Stimulated activated memory B cell treated with anti-CD40 and anti-IgM and Interleukin-4, amounts not matched to agents 10 μg/mL and 1 μg/mL and 100 μg/mL, for 72 hours (primary cell): ENCODE measurements around the gene MCM3AP.
A peak's percentile ranks its signal among the peaks of the same experiment; 100 is the strongest.
"Not testable (repeated sequence)": the region's sequence is repeated elsewhere in the genome, so short reads cannot be mapped to it uniquely, and the experiment has no call there.

Experiments
- ATAC-seq: fragments of 150-1000 bp; cut with Tn5 transposase; 2 replicates; pipeline ENCODE4 v1.10.0; 2021
- H3K27ac Mint-ChIP-seq: one replicate; pipeline ENCODE4 v1.8.0; 2022; ENCODE audit warnings: mild to moderate bottlenecking, mixed read lengths
- H3K27me3 Mint-ChIP-seq: one replicate; pipeline ENCODE4 v1.8.0; 2022; ENCODE audit warnings: mixed read lengths
- H3K36me3 Mint-ChIP-seq: one replicate; pipeline ENCODE4 v1.8.0; 2022; ENCODE audit warnings: mixed read lengths
- H3K4me1 Mint-ChIP-seq: one replicate; pipeline ENCODE4 v1.8.0; 2022; ENCODE audit warnings: mixed read lengths
- H3K4me3 Mint-ChIP-seq: one replicate; pipeline ENCODE4 v1.8.0; 2022; ENCODE audit warnings: mild to moderate bottlenecking, moderate library complexity, mixed read lengths
- H3K9me3 Mint-ChIP-seq: one replicate; pipeline ENCODE4 v1.8.0; 2022; ENCODE audit warnings: mixed read lengths

The MCM3AP gene

GRCh38 chr21:46245213-46245915 lies 40.0 kb downstream of the MCM3AP start:
- Mint-ChIP-seq H3K27me3 (no peaks in the 10 kb centered on the region), H3K9me3 (no peaks in the 10 kb centered on the region), H3K36me3 (peaks cover 76% of the 10 kb centered on the region), H3K4me1 (peaks cover 20% of the 10 kb centered on the region), H3K4me3 (no peak overlapping the region), H3K27ac (no peak overlapping the region)
- ATAC-seq = no peak

GRCh38 chr21:46244602-46245001 lies 40.8 kb downstream of the MCM3AP start:
- H3K36me3 Mint-ChIP-seq = peaks cover 75% of the 10 kb centered on the region
- H3K4me3 Mint-ChIP-seq = no peak overlapping the region
- H3K9me3 Mint-ChIP-seq = no peaks in the 10 kb centered on the region
- H3K4me1 Mint-ChIP-seq = peaks cover 12% of the 10 kb centered on the region
- no peak for ATAC-seq
- no peaks in the 10 kb centered on the region for H3K27me3 Mint-ChIP-seq
- H3K27ac Mint-ChIP-seq = no peak overlapping the region

GRCh38 chr21:46243960-46244361 lies 41.5 kb downstream of the MCM3AP start:
- Mint-ChIP-seq H3K36me3 (peaks cover 75% of the 10 kb centered on the region), H3K4me3 (no peak overlapping the region), H3K27ac (no peak overlapping the region), H3K27me3 (no peaks in the 10 kb centered on the region), H3K4me1 (peaks cover 9% of the 10 kb centered on the region), H3K9me3 (no peaks in the 10 kb centered on the region)
- no peak for ATAC-seq

GRCh38 chr21:46243325-46243724 lies 42.1 kb downstream of the MCM3AP start:
- H3K9me3 Mint-ChIP-seq = no peaks in the 10 kb centered on the region
- H3K4me1 Mint-ChIP-seq = peaks cover 3% of the 10 kb centered on the region
- H3K4me3 Mint-ChIP-seq = no peak overlapping the region
- ATAC-seq = no peak
- H3K27me3 Mint-ChIP-seq = no peaks in the 10 kb centered on the region
- H3K27ac Mint-ChIP-seq = peak overlapping the region; percentile 2
- peaks cover 74% of the 10 kb centered on the region for H3K36me3 Mint-ChIP-seq

GRCh38 chr21:46241577-46241976 lies 43.8 kb downstream of the MCM3AP start:
- H3K27ac Mint-ChIP-seq, H3K27me3 Mint-ChIP-seq, ATAC-seq, H3K4me1 Mint-ChIP-seq, H3K4me3 Mint-ChIP-seq, H3K9me3 Mint-ChIP-seq: not testable (repeated sequence)
- H3K36me3 Mint-ChIP-seq = peaks cover 66% of the 10 kb centered on the region

GRCh38 chr21:46239817-46240325 lies 45.5 kb downstream of the MCM3AP start:
- Mint-ChIP-seq H3K4me1 (no peaks in the 10 kb centered on the region), H3K9me3 (no peaks in the 10 kb centered on the region), H3K4me3 (no peak overlapping the region), H3K36me3 (peaks cover 57% of the 10 kb centered on the region), H3K27ac (peak overlapping the region; percentile 1), H3K27me3 (no peaks in the 10 kb centered on the region)
- no peak for ATAC-seq

- H3K27me3 Mint-ChIP-seq = no peaks in the 10 kb centered on the region
- no peak overlapping the region for H3K4me3 Mint-ChIP-seq
- no peaks in the 10 kb centered on the region for H3K4me1 Mint-ChIP-seq
- peaks cover 56% of the 10 kb centered on the region for H3K36me3 Mint-ChIP-seq
- H3K9me3 Mint-ChIP-seq = no peaks in the 10 kb centered on the region
- H3K27ac Mint-ChIP-seq = no peak overlapping the region
- ATAC-seq = no peak
Observed at GRCh38 chr21:46237474-46237873, 47.9 kb downstream of the MCM3AP start.

- no peak for ATAC-seq
- Mint-ChIP-seq H3K4me3 (no peak overlapping the region), H3K36me3 (peaks cover 52% of the 10 kb centered on the region), H3K4me1 (peaks cover 21% of the 10 kb centered on the region), H3K27me3 (no peaks in the 10 kb centered on the region), H3K9me3 (no peaks in the 10 kb centered on the region), H3K27ac (no peak overlapping the region)
Observed at GRCh38 chr21:46234436-46234950, 50.9 kb downstream of the MCM3AP start.

- ATAC-seq = no peak
- Mint-ChIP-seq H3K27ac (peak overlapping the region; percentile 87), H3K27me3 (no peaks in the 10 kb centered on the region), H3K4me3 (peak overlapping the region; percentile 90), H3K9me3 (peaks cover 3% of the 10 kb centered on the region), H3K4me1 (peaks cover 57% of the 10 kb centered on the region), H3K36me3 (peaks cover 46% of the 10 kb centered on the region)
Observed at GRCh38 chr21:46229923-46230260, 55.5 kb downstream of the MCM3AP start.

- peaks cover 3% of the 10 kb centered on the region for H3K9me3 Mint-ChIP-seq
- peak overlapping the region; percentile 87 for H3K27ac Mint-ChIP-seq
- peaks cover 59% of the 10 kb centered on the region for H3K4me1 Mint-ChIP-seq
- H3K36me3 Mint-ChIP-seq = peaks cover 40% of the 10 kb centered on the region
- H3K4me3 Mint-ChIP-seq = peak overlapping the region; percentile 90
- no peaks in the 10 kb centered on the region for H3K27me3 Mint-ChIP-seq
- peak; percentile 70 for ATAC-seq
Observed at GRCh38 chr21:46229133-46229922, 56.1 kb downstream of the MCM3AP start.

- Mint-ChIP-seq H3K36me3 (peaks cover 32% of the 10 kb centered on the region), H3K4me3 (peak within 1 kb of the TSS; percentile 90), H3K4me1 (peaks cover 62% of the 10 kb centered on the region), H3K9me3 (peaks cover 3% of the 10 kb centered on the region), H3K27me3 (no peaks in the 10 kb centered on the region), H3K27ac (peak within 1 kb of the TSS; percentile 87)
- ATAC-seq = peak; percentile 95
Observed at GRCh38 chr21:46228345-46229051, 56.9 kb downstream of the MCM3AP start, which contains the start of gene LSS. TSS of gene LSS (minus strand) at chr21:46228774. CDS start at chr21:46228745, 29 bp downstream.

GRCh38 chr21:46227811-46228344 lies 57.5 kb downstream of the MCM3AP start:
- Mint-ChIP-seq H3K4me1 (peaks cover 62% of the 10 kb centered on the region), H3K36me3 (peaks cover 28% of the 10 kb centered on the region), H3K9me3 (peaks cover 3% of the 10 kb centered on the region), H3K27ac (peak overlapping the region; percentile 87), H3K4me3 (peak overlapping the region; percentile 80), H3K27me3 (no peaks in the 10 kb centered on the region)
- ATAC-seq = no peak

- H3K4me1 Mint-ChIP-seq = peaks cover 69% of the 10 kb centered on the region
- peak overlapping the region; percentile 87 for H3K27ac Mint-ChIP-seq
- ATAC-seq = no peak
- peaks cover 3% of the 10 kb centered on the region for H3K9me3 Mint-ChIP-seq
- H3K27me3 Mint-ChIP-seq = no peaks in the 10 kb centered on the region
- H3K36me3 Mint-ChIP-seq = peaks cover 27% of the 10 kb centered on the region
- H3K4me3 Mint-ChIP-seq = peak overlapping the region; percentile 80
Observed at GRCh38 chr21:46226920-46227599, 58.4 kb downstream of the MCM3AP start.

GRCh38 chr21:46226146-46226545 lies 59.3 kb downstream of the MCM3AP start:
- ATAC-seq = no peak
- Mint-ChIP-seq H3K4me1 (peaks cover 63% of the 10 kb centered on the region), H3K9me3 (peaks cover 3% of the 10 kb centered on the region), H3K36me3 (peaks cover 19% of the 10 kb centered on the region), H3K27me3 (no peaks in the 10 kb centered on the region), H3K4me3 (peak overlapping the region; percentile 80), H3K27ac (peak overlapping the region; percentile 87)
